ENCODE data around the gene CCDC59. TPM values are rescaled to one million over a fixed set of nuclear protein-coding genes. Genes with fewer than 3 reads are reported as not detected.

Gene CCDC59
- total and polyA plus RNA-seq, 9 of the 15 experiments (the other 6 are each of a cell fraction or from before 2014, with no cell fraction given): 34.0 to 186 (median 119) TPM

GRCh38 chr12:82358200-82359114, at the start of gene CCDC59, which contains the start of gene METTL25 (continued):
- TF ChIP-seq, protein P1, sequence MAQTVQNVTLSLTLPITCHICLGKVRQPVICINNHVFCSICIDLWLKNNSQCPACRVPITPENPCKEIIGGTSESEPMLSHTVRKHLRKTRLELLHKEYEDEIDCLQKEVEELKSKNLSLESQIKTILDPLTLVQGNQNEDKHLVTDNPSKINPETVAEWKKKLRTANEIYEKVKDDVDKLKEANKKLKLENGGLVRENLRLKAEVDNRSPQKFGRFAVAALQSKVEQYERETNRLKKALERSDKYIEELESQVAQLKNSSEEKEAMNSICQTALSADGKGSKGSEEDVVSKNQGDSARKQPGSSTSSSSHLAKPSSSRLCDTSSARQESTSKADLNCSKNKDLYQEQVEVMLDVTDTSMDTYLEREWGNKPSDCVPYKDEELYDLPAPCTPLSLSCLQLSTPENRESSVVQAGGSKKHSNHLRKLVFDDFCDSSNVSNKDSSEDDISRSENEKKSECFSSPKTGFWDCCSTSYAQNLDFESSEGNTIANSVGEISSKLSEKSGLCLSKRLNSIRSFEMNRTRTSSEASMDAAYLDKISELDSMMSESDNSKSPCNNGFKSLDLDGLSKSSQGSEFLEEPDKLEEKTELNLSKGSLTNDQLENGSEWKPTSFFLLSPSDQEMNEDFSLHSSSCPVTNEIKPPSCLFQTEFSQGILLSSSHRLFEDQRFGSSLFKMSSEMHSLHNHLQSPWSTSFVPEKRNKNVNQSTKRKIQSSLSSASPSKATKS (CRISPR knock-in tag; IDR thresholded peaks at IDR 0.05): no peak
- no peak for TF ChIP-seq MCM7 (IDR thresholded peaks at IDR 0.05)
- TF ChIP-seq RUNX1 (IDR thresholded peaks at IDR 0.05; ENCODE audit: low read depth): no peak
- peak; percentile 83 for TF ChIP-seq CC2D1A (IDR thresholded peaks at IDR 0.05)
- TF ChIP-seq RB1 (IDR thresholded peaks at IDR 0.05; ENCODE audit: low read depth): peak; percentile 72
- TF ChIP-seq SRSF1 (IDR thresholded peaks at IDR 0.05; ENCODE audit: low read depth, low read length): peak; percentile 89; the same call in 1 of the 2 replicates
- TF ChIP-seq ZNF589 (CRISPR knock-in tag; IDR thresholded peaks at IDR 0.05; ENCODE audit: low read depth): peak; percentile 81; the same call in 1 of the 2 replicates
- no peak for TF ChIP-seq NFXL1 (CRISPR knock-in tag; IDR thresholded peaks at IDR 0.05)
- TF ChIP-seq HNRNPH1 (optimal IDR thresholded peaks at IDR 0.05; ENCODE audit: low read depth, low read length): no peak
- TF ChIP-seq FOXP1 (CRISPR knock-in tag; IDR thresholded peaks at IDR 0.05): peak; percentile 72; the same call in 1 of the 2 replicates
- peak; percentile 15 to 56; a peak in 2 of 4 replicates for TF ChIP-seq TRIM24 (IDR thresholded peaks at IDR 0.05)
- TF ChIP-seq OTX1 (CRISPR knock-in tag; IDR thresholded peaks at IDR 0.05): no peak
- TF ChIP-seq, protein P2, sequence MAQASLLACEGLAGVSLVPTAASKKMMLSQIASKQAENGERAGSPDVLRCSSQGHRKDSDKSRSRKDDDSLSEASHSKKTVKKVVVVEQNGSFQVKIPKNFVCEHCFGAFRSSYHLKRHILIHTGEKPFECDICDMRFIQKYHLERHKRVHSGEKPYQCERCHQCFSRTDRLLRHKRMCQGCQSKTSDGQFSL (CRISPR knock-in tag; IDR thresholded peaks at IDR 0.05): no peak
- TF ChIP-seq, protein P2 (tag; IDR thresholded peaks at IDR 0.05): no peak
- TF ChIP-seq CEBPB (tag; IDR thresholded peaks at IDR 0.05): no peak
- TF ChIP-seq NCOA4 (IDR thresholded peaks at IDR 0.05; ENCODE audit: partially characterized antibody): peak; percentile 99
- no peak for TF ChIP-seq ZNF282 (CRISPR knock-in tag; IDR thresholded peaks at IDR 0.05)
- peak; percentile 72; the same call in 1 of the 2 replicates for TF ChIP-seq HLTF (IDR thresholded peaks at IDR 0.05)
- TF ChIP-seq NCOA2 (IDR thresholded peaks at IDR 0.05; ENCODE audit: partially characterized antibody in 2 of 2): no peak
- no peak for TF ChIP-seq NCOA6 (IDR thresholded peaks at IDR 0.05)
- TF ChIP-seq, protein P3, sequence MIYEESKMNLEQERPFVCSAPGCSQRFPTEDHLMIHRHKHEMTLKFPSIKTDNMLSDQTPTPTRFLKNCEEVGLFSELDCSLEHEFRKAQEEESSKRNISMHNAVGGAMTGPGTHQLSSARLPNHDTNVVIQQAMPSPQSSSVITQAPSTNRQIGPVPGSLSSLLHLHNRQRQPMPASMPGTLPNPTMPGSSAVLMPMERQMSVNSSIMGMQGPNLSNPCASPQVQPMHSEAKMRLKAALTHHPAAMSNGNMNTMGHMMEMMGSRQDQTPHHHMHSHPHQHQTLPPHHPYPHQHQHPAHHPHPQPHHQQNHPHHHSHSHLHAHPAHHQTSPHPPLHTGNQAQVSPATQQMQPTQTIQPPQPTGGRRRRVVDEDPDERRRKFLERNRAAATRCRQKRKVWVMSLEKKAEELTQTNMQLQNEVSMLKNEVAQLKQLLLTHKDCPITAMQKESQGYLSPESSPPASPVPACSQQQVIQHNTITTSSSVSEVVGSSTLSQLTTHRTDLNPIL (CRISPR knock-in tag; IDR thresholded peaks at IDR 0.05): no peak
- peak; percentile 95 for TF ChIP-seq RNF2 (IDR thresholded peaks at IDR 0.05)
- TF ChIP-seq ETV1 (tag; conservative IDR thresholded peaks at IDR 0.05; ENCODE audit: low read depth): peak; percentile 71
- TF ChIP-seq TEAD1 (CRISPR knock-in tag; IDR thresholded peaks at IDR 0.05): peak; percentile 79 to 98
- TF ChIP-seq ZNF217 (CRISPR knock-in tag; IDR thresholded peaks at IDR 0.05): no peak
